GM20000 (cell line): ENCODE data around the gene FMN2.

Experiments used
- DNase-seq: peaks from one replicate; pipeline ENCODE4 v3.0.0; 2012; ENCODE audit warnings: low spot score
- TF ChIP-seq, protein P1 (sequence below): IDR thresholded peaks from 2 replicates; pipeline ENCODE4 v1.5.1; 2012; ENCODE audit warnings: mild to moderate bottlenecking, control low read depth; ENCODE audit errors: extremely low read depth, missing control alignments

FMN2 gene

DNA sequence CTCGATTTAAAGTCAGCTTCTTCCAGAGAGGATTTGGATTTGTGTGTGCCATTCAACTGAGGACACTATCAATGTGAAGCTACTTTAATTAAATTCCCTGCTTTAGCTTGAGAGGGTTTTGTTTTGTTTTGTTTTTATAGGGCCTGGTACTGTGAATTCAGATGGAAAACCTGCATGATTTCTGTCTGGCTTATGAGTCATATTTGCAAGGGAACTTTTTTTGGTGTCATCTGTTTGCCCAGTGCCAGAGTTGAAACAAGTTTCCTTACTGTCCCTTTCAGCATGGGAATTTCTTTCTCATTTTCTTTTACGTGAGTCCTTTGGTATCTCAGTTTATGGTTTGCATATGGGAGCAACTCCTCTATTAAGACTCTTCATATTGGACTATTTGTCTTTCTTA, 325.6 kb downstream of the FMN2 start:
- TF ChIP-seq, protein P1, sequence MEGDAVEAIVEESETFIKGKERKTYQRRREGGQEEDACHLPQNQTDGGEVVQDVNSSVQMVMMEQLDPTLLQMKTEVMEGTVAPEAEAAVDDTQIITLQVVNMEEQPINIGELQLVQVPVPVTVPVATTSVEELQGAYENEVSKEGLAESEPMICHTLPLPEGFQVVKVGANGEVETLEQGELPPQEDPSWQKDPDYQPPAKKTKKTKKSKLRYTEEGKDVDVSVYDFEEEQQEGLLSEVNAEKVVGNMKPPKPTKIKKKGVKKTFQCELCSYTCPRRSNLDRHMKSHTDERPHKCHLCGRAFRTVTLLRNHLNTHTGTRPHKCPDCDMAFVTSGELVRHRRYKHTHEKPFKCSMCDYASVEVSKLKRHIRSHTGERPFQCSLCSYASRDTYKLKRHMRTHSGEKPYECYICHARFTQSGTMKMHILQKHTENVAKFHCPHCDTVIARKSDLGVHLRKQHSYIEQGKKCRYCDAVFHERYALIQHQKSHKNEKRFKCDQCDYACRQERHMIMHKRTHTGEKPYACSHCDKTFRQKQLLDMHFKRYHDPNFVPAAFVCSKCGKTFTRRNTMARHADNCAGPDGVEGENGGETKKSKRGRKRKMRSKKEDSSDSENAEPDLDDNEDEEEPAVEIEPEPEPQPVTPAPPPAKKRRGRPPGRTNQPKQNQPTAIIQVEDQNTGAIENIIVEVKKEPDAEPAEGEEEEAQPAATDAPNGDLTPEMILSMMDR, result no peak
- DNase-seq, result no peak

DNA sequence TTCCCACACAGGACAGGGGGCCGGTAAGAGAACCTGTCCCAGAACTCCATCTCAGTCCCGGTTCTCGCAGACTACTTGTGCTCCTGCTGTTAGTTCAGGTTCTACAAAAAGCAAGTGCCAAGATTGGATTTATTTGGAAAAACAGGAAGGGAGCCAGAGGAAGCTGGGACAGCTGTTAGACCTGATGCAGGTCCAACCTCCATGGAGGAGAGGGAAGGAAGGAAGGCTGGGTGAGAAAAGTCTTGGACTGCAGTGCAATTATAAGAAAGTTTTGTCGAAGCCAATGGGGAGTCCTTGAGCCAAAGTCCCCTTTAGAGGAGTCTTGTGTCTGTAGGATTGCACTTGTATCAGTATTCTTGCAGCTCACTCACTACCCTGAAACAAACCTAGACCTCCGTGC, 329.1 kb downstream of the FMN2 start:
- TF ChIP-seq, protein P1, result no peak

DNA sequence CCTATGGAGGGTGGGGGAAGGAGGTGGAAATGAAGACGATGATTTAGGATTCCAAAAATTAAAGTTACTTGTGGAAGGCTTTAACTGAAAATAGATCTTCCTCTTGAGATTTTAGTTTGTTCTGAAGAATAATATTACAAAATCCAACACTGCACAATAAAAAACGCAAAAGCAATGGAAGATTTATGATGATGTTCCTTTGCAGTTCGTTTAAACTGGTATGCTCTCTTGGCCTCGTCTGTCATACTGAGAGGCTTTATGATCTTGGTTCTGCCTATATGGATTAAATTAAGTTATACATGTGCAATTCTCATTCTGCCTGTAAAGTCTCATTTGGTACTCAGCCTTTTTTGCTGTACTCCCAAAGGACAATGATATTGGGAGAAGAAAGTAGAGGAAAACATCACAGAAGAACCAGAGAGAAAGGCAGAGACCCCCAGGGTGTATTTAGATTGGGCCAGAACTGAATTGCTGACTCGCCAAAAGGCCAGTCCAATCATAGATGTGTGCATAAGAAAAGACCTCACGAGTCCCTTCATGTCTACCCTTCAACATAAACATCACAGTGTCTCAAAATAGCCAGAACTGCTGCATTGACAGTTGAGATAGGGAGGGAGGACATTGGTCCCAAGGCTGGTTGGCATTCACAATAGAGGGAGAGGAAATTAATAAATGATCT, 331.7 kb downstream of the FMN2 start:
- DNase-seq, result no peak
- TF ChIP-seq, protein P1, result no peak

More for the DNA sequence above, 329.1 kb downstream of the FMN2 start:
- no peak for DNase-seq

DNA sequence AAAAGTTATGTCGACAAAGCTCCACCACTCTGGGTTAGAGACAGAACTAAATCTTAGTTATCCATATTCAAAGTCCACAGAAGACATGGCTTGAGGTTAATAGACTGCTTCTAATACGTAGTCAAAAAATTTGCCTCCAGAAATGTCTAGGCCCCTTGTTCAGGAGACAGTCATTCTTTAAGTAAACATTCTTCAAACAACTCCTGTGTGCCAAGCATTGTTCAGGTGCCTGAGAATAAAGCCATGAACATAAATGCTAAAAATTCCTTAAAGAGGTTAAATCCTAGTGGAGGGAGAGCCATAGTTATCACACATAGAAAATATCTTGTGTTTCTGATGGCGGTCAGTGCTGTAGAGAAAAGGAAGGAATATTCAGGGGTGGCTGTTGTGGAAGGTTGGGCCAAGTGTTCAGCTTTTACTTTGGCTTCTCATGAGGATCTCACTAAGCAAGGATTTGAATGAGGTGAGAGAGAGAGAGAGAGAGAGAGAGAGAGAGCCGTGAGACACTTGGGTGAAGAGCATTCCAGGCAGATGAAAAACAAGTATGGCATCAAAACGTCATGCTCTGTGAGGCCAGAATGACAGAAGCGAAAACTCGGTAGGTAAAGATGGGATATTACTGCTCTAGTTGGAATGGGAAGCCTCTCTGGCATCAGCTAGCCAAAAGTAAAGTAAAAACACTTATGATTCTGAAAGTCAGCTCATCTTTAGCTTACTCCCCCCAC, 333.2 kb downstream of the FMN2 start:
- TF ChIP-seq, protein P1, result no peak
- no peak for DNase-seq

DNA sequence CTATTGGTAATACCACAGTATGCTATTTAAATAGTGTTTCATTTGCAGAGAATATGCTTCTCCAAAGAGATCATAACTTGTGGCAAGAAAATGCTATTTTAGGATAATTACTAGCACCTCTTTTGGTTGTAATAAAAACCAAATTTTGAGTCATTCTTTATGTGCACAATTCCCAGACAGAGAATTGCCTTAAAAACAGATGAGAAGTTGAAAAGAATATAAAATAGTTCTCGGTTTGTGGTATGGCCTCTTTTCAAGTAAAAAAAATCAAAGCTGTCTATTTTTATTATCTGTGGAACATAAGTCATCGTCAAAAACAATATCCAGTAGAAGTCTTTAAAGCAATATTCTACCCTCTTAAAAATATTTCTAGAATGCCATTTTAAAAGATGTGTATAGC, 334.4 kb downstream of the FMN2 start:
- no peak for DNase-seq
- TF ChIP-seq, protein P1, result no peak

DNA sequence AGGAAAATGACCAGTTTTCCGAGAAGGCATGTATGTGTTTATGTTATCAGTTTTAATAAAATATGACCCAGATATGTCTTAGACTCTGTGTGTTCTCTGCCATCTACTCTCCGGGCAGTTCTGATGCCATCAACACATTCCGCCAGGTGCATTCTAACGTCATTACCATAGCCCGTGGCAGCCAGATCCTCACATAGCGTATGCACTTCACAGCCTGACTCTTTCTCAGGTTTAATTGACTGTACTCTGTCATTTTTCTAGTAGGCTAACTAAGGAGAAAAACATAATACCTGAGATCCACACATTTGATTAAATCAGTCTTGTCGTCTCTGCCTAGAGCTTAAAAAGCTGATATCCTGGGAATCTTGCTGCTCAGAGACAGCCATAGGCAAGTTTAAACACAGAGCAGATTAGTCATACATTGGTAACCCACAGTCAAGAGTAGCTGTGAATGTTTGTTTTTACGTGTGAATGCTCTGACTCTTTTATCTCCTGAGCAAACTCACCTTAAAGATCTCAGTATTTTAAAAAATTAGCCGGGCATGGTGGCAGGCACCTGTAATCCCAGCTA, 344.4 kb downstream of the FMN2 start:
- TF ChIP-seq, protein P1, result no peak
- DNase-seq, result no peak

DNA sequence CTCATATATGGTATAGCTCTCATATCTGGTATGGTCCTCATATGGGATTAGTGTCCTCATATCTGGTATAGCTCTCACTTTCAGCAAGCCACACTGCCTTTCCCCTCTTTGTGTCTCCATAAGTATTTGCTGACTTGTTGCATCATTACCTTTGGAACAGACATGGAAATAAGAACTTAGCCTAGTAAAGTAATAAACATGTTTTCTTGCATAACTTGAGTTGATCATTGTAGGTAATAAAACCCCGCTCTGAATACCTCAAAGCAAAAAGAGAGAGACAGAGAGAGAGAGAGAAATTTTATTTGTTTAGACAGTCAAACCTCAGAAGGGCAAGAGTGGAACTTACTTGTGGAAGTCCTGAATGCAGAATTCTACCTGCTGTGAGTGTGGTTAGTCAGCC, 350.0 kb downstream of the FMN2 start:
- DNase-seq, result no peak
- TF ChIP-seq, protein P1, result no peak
